Measurements from ENCODE around the gene SPATA19.

- TF ChIP-seq, protein P1, sequence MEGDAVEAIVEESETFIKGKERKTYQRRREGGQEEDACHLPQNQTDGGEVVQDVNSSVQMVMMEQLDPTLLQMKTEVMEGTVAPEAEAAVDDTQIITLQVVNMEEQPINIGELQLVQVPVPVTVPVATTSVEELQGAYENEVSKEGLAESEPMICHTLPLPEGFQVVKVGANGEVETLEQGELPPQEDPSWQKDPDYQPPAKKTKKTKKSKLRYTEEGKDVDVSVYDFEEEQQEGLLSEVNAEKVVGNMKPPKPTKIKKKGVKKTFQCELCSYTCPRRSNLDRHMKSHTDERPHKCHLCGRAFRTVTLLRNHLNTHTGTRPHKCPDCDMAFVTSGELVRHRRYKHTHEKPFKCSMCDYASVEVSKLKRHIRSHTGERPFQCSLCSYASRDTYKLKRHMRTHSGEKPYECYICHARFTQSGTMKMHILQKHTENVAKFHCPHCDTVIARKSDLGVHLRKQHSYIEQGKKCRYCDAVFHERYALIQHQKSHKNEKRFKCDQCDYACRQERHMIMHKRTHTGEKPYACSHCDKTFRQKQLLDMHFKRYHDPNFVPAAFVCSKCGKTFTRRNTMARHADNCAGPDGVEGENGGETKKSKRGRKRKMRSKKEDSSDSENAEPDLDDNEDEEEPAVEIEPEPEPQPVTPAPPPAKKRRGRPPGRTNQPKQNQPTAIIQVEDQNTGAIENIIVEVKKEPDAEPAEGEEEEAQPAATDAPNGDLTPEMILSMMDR (IDR thresholded peaks at IDR 0.05): no peak
- TF ChIP-seq POLR2A (IDR thresholded peaks at IDR 0.05): no peak
Measured at GRCh38 chr11:133892584-133893380, 47.5 kb upstream of the SPATA19 start.
